HG03521 (cell line): ENCODE measurements around the gene SEMA4C.
A peak's percentile ranks its signal among the peaks of the same experiment; 100 is the strongest.
"Not testable (repeated sequence)": the region's sequence is repeated elsewhere in the genome, so short reads cannot be mapped to it uniquely, and the experiment has no call there.

ENCODE experiments used
- ATAC-seq: cut with Tn5 transposase; IDR thresholded peaks from one replicate; pipeline ENCODE4 v1.9.1; 2021; ENCODE audit warnings: mild to moderate bottlenecking, moderate library complexity; ENCODE audit not compliant: unreplicated experiment

The SEMA4C gene

DNA sequence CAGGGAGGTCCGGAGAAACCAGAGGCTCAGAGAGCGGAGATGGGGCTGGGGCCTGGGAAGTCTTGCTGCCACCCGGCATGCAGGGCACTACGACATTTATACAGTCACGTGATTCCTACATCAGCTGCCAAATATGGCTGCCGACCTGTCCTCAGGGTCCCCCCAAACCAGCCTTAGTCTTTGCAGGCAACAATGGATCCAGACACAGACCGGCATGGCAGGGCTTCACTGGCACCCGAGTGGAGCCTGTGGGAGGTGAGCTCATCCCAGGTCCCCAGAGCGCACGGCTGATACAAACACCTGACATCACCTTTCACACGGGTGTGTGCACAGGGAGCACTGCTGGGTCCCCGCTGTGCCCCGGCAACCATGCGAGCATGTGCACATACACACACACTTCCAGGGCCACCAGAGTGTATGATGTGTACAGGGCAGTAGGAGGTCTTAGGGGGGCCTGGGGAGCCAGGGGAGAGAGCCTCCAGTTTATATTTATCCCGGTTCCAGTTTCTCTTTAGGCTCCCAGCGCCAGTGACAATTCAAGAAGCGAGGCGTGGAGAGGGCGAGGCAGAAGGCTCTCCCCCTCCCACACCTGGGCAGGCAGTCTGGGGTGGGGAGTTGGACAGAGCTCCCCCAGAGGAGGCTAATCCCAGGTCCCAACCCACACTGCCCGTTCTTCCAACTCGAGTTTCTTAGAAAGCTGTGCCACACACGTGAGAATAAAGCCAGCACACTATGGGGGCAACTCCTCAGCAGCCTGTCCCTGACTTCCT is 2.7 kb downstream of the SEMA4C start:
- ATAC-seq: no peak

DNA sequence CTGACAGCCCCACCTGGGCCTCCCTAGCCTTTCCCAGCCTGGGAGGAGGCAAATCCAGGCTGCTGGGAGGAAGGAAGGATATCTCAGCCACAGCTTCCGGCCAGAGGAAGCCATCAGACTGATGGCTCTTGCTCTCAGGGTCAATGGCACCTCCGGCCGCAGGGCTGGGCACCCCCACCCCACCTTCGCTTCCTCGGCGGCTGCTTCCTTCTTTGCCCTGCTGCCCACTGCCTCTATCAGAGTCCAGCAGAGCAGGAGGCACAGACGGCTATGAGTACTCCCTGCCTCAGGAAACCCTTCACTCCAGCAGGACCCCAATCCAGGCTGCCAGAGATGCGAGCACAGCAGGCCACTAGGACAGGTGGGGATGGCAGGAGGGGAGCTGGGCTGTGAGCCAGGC is 3.3 kb downstream of the SEMA4C start:
- no peak for ATAC-seq

DNA sequence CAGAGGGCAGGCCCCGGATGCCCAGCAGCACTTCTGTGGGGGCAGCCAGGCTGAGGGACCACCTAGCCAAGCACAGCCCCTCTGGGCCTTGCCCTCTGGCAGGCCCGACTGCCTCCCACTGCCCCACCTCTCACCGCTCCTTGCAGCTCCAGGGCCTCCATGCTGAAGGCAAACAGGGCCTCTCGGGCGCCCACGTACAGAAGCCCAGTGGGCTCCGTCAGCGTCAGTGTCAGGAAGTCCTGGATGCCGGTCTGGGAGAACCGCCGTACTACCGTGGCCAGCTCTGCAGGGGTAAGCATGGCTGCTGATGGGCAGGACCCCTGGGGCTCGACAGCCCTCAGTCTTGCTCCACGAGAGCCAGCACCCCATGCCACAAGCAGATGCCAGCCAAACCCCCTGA is 3.7 kb downstream of the SEMA4C start:
- no peak for ATAC-seq

DNA sequence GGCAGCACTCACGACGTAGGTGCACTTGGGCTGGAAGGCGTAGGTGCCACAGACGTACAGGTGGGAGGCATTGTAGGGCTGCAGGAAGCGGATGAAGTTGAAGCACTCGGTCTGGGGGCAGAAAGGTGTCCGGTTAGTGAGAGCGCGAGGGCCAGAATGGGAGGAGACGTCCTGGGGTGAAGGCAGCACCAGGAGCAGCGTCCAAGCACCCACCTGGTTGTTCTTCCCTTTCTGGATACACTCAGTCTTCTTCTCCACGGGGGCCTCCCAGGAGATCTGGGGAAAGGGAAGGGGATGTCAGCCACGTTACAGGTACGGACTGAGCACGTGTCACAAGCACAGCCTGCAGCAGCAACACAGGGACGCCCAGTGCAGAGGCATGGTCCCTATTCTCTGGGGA is 4.2 kb downstream of the SEMA4C start:
- ATAC-seq: no peak

- no peak for ATAC-seq
These were observed 5.4 kb downstream of the SEMA4C start for GRCh38 chr2:96864343-96865091.

DNA sequence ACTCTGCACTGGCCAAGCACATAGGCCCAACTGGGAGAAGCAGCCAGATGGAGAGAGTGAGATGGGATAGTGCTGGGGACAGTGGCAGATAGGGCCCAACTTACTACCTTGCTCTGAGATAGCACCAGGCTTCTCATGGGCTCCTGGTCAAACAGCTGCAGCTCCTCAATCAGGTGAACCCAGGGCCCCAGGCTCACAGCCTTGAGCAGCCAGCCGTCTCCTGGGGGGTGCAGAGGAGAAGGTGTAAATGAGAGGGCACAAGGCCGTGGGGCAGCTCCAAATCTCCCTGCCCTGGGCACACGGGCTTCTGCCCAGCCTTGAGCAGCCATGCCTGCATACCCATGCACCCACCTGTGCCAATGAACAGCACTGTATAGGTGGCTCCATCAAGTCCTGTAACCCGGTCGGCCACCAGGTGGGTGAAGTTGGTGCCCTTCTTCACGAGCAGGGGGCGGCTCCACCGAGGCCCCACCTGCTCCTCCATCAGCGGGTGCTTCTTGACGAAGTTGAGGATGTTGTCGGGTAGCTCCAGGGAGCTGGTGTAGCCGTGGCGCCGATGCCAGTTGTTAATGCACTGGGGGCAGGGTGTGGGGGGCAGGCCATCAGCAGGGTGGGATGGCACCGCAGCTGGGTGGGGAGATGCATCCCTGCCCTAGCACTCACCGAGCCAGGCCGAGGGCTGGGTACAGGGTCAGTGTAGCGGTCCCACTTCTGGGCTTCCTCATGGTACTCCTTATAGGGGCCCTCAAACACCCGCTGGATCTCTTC is 6.1 kb downstream of the SEMA4C start:
- ATAC-seq: no peak

GRCh38 chr2:96863056-96863455 is 6.8 kb downstream of the SEMA4C start:
- ATAC-seq: not testable (repeated sequence)

- no peak for ATAC-seq
These were observed 8.8 kb downstream of the SEMA4C start for GRCh38 chr2:96861074-96861473.

DNA sequence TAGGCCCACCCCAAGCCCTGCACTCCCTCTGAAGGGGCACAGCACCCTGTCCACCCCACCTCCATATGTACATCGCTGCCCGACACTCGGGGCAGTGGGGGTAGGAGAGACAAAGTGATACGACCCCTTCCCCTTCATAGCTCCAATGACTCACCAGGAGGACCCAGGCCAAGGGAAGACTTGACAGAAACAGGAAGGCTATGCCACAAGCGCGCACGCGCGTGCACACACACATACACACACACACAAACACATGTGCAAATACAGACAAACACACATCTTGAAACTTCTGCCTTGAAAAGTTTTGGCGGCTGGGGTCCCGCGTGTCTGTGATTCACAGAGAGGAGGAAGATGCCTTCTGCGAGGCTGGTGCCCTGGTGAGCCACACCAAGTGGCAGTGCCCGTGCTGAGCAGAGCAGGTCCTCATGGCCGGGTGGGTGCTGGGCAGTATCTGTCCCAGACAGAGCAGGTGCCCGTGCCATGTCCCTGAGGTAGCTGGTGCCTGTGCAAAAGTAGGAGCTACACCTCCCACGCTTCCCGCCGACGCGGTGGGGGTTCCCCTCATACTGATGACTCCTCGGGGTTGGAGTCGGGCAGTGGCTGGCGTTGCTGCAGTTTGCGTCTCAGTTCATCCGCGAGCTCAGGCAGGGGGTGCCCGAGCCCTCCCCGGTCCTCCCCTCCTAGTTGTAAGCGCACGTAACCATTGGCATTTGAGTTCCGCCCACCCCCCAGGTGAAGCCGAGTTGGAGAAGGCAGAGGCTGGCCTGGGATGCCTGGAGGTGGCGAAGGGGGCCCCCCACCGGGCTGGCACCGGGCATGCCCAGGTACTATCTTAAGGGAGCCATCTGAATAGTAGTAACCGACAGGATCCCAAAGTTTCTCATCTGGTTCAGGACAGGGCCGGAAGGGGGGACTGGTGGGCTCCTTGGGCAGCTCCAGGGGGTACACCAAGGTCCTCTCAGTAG is 9.5 kb downstream of the SEMA4C start:
- ATAC-seq: no peak

DNA sequence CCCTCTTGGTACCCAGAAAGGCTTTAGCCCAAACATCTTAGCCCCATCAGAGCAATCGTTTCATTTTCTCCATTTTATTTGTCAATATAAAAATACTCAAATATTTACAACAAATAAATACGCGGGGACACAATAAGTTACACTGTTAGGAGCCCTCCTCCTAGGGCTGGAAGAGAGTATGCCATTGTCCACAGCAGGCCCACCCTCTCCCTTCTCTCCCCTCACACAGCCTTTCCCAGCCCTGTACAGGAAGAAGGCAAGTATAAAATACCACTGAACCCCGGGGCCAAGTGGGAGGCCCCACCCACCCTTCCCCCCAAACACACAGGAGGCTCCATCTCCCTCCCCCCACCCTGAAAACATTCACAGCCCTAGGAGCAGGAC is 10.2 kb downstream of the SEMA4C start:
- no peak for ATAC-seq

GRCh38 chr2:96859099-96859649 is 10.7 kb downstream of the SEMA4C start:
- no peak for ATAC-seq

DNA sequence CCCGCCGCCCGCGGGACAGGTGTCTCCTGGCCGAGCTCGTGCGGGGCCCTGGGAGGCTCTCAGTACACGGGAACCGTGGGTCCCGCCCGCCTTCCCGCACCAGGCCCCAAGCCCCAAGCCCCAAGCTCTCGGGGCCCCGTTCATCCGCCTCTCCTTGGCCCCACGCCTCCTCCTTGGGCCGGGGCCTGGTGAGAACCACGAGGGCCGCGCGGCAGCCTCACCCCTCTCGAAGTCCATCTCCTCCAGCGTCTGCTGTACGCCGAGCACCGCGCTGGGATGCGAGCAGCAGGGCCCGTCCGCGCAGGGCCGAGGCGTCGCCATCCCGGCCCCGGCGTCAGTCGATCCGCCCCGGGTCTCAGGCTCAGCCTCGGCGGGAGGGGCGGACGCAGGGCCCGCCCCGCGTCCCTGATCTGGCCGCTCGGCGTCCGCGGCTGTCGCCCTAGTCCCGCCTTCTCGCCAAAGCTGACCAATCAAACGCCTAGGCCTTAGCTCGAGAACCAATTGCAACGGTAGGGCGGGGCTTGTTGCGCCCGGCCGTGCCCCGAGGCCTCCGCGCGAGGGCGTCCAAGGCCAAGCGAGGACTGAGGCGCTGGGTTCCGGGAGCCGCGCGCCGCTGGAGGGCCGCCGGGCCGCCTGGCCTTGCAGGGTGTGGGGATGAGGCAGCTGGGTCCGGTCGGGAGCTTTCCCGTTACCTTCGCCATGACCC is 12.1 kb downstream of the SEMA4C start, which contains the start of gene ANKRD39:
ANKRD39 (minus strand) TSS at position 350 of the 706 bp plus-strand sequence; CDS start at position 321, 29 bp downstream.
- ATAC-seq: peak; percentile 94

DNA sequence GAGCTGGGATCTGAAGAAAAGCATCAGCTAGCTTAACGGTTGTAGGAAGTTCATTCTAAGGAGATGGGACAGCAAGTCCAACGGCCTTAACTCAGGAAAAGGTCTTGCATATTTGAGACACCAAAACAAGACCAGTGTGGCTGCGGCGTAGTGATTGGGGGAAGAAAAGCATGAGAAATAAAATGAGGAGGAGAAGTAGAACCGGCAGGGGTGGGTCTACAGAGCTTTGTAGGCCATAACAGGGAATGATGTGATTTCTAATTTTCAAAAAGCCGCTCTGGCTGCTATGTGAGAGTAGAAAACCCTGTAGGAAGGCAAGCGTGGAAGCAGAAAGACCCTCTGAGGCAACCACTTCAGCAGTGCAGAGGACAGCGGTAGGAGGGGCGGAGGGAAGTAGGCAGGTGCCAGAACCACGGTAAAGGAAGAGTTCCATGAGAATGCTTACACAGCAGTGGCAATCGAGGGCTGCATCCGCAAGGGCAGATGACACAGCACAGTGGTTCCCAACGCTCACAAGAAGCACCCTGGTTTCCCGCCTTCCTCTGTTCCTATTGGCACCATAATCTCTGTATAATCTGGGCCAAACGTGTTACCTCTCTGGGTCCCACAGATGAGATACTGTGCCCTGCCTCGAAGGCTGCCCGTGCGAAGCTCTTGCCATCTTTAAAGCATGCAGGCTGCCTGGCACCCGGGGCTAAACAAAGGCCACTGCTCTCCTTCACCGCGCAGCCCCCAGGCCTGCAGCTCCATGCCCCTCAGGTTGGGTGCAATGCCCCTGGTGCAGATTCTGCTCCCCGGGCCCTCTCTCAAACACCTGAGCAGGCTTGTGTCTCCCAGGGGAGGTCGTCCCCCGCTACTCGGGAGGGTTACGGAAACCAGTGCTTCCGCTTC is 12.9 kb downstream of the SEMA4C start:
- ATAC-seq: no peak

DNA sequence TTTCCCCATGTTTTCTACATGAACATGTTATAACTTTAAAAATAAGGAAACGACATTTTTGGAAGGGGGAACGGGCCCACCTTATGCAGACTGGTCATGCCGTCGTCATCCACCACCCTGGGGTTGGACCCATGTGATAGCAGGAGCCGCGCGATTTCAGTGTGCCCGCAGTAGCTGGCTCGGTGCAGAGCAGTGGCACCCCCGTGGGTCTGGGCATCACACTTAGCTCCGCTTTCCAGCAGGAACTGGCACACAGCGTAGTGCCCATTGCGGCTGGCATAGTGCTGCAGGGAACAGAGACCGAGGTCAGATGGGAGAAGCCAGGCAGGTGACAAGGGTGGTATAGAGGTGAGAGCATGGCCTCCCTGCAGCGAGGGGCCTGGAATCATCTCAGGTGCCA is 16.6 kb downstream of the SEMA4C start:
- no peak for ATAC-seq

- ATAC-seq: no peak
These were observed 17.2 kb downstream of the SEMA4C start for GRCh38 chr2:96852667-96853066.

DNA sequence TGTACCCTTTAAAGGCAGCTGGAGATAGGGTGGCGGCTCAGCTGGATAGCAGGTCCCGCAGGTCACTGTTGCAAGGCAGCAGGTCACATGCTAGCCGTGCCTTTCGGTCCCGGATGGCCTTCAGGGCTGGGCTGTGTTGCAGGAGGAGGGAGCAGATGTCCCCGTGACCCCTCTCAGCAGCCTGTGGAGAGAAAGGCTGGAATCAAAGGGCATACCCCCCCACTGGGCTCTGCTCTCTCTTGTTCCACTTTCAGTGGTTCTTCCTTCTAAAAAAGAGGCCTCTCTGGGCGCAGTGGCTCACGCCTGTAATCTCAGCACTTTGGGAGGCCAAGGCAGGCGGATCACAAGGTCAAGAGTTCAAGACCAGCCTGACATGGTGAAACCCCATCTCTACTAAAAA is 21.6 kb downstream of the SEMA4C start:
- no peak for ATAC-seq

DNA sequence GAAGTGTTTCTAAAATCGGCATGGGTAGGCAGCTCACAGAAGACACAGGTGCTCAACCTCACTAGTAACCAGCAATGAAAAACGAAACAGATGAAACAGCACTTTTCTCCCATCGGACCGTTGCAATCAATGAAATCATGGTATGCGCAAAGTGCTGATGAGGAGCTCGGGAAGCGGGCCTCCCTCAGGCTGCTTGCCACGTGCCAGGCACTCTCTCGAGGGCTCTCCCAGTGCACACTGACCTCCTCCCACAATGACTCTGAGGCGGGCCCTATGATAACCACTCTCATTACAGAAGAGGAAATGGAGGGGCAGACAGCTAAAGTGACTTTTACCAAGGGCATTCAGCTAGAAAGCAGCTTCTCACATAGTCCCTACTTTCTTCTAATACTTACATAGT is 22.3 kb downstream of the SEMA4C start:
- no peak for ATAC-seq

DNA sequence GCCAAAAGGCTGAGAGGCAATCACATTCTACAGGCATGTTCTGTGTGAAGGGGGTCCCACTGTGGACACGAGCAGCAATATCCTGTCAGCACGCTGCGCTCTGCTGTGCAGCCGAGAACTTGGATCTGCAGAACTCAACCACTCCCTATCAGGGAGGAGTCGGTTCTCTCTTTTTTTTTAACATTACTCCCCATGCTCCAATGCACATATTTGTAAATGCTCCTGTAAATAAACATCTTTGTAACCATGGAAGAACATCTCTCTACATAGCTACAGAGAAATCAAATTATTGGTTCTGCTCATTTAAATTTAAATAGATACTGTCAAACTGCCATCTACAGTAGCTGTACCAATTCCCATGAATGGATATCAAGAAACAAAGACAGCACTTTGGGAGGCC is 23.1 kb downstream of the SEMA4C start:
- no peak for ATAC-seq

GRCh38 chr2:96844405-96844808 is 25.5 kb downstream of the SEMA4C start:
- ATAC-seq: no peak
